ENCODE measurements around the gene RFX4. TPM values are rescaled to one million over a fixed set of nuclear protein-coding genes. Genes with fewer than 3 reads are reported as not detected.

RFX4 gene
- total and polyA plus RNA-seq, 2 of the 8 experiments (the other 6 are each of a cell fraction or from before 2014, with no cell fraction given): 0.06 TPM; not detected in 1

- TF ChIP-seq, protein P1, sequence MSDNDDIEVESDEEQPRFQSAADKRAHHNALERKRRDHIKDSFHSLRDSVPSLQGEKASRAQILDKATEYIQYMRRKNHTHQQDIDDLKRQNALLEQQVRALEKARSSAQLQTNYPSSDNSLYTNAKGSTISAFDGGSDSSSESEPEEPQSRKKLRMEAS (IDR thresholded peaks at IDR 0.05): no peak
- no peak for TF ChIP-seq KDM4A (IDR thresholded peaks at IDR 0.05; ENCODE audit: low read depth, low read length, severe bottlenecking)
- no peak for TF ChIP-seq RXRA (IDR thresholded peaks at IDR 0.05; ENCODE audit: insufficient read depth, low read depth, low read length)
- no peak for TF ChIP-seq SIN3A (conservative IDR thresholded peaks at IDR 0.05 in 1 of 2, IDR thresholded peaks at IDR 0.05 in 1 of 2; ENCODE audit: low read depth in 1 of 2, low read length in 2 of 2)
- no peak for TF ChIP-seq GTF2F1 (IDR thresholded peaks at IDR 0.05; ENCODE audit: borderline replicate concordance, low read depth, low read length)
Observed at GRCh38 chr12:106644335-106645073, 61.7 kb downstream of the RFX4 start (continued).
